ENCODE data around the gene MAP2K3.

DNA sequence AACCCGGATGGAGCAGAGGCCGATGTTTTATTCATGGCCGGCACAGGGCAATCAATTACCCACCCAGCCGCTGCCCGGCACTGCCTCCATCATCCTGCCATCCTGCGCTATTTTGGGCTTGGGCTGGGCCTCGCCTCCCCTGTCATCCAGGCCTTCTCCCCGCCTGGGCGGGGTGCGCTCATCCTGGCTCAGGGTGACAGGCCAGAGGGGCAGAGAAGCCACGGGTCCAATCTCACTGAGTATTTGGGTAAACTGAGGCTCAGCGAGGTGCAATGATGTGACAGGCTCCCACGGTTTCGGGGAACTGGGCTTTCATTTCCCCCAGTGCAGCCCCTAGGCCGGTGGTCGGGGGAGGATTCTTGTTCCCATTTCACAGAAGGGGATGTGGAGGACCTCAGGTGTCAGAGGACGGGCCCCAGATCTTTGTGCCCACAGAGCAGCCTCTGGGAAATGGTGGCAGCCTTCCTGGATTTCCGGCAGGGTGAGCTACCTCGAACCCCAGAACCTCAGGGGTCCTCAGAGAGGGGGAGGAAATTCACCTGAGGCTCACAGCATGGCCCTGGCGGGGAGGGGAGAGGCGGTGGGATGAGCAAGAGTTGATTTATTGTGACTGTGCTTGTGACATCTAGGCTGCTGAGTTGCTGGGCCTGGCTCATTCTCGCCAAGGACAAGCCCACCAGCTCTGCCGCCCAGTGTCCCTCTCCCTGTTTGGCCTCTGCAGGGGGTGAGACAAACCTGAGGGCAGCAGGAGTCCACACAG is 67.9 kb downstream of the MAP2K3 start:
- TF ChIP-seq, protein P1, sequence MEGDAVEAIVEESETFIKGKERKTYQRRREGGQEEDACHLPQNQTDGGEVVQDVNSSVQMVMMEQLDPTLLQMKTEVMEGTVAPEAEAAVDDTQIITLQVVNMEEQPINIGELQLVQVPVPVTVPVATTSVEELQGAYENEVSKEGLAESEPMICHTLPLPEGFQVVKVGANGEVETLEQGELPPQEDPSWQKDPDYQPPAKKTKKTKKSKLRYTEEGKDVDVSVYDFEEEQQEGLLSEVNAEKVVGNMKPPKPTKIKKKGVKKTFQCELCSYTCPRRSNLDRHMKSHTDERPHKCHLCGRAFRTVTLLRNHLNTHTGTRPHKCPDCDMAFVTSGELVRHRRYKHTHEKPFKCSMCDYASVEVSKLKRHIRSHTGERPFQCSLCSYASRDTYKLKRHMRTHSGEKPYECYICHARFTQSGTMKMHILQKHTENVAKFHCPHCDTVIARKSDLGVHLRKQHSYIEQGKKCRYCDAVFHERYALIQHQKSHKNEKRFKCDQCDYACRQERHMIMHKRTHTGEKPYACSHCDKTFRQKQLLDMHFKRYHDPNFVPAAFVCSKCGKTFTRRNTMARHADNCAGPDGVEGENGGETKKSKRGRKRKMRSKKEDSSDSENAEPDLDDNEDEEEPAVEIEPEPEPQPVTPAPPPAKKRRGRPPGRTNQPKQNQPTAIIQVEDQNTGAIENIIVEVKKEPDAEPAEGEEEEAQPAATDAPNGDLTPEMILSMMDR (IDR thresholded peaks at IDR 0.05): no peak
- TF ChIP-seq POLR2A (IDR thresholded peaks at IDR 0.05) (no peak), EP300 (IDR thresholded peaks at IDR 0.05) (no peak)

All from tibial nerve (tissue), 4 donors.